T1000 (cell line): ENCODE measurements around the gene SHLD2.
A peak's percentile ranks its signal among the peaks of the same experiment; 100 is the strongest.
"Not testable (repeated sequence)": the region's sequence is repeated elsewhere in the genome, so short reads cannot be mapped to it uniquely, and the experiment has no call there.

Experiments
- DNase-seq: peaks from one replicate; lab custom pipeline; 2025; ENCODE audit warnings: mixed read lengths; lab: John Stamatoyannopoulos, UW

The SHLD2 gene

GRCh38 chr10:87083576-87084290 is 11.3 kb upstream of the SHLD2 start:
- not testable (repeated sequence) for DNase-seq

GRCh38 chr10:87084291-87084782 is 10.7 kb upstream of the SHLD2 start:
- not testable (repeated sequence) for DNase-seq

- DNase-seq = no peak
These were observed 9.5 kb upstream of the SHLD2 start for GRCh38 chr10:87085537-87085936.

- no peak for DNase-seq
These were observed 5.3 kb upstream of the SHLD2 start for GRCh38 chr10:87089746-87090145.

- no peak for DNase-seq
These were observed 4.2 kb upstream of the SHLD2 start for GRCh38 chr10:87090779-87091178.

GRCh38 chr10:87092376-87092860 is 2.6 kb upstream of the SHLD2 start:
- no peak for DNase-seq

GRCh38 chr10:87092861-87093631 is 2.0 kb upstream of the SHLD2 start:
- DNase-seq = no peak

- no peak for DNase-seq
These were observed 1.2 kb upstream of the SHLD2 start for GRCh38 chr10:87093632-87094372.

- peak; percentile 89 for DNase-seq
These were observed 385 bp downstream of the SHLD2 start for GRCh38 chr10:87095236-87095945.

GRCh38 chr10:87101996-87102395 is 7.0 kb downstream of the SHLD2 start:
- no peak for DNase-seq

- not testable (repeated sequence) for DNase-seq
These were observed 9.7 kb downstream of the SHLD2 start for GRCh38 chr10:87104727-87105126.

GRCh38 chr10:87105446-87106124 is 10.6 kb downstream of the SHLD2 start:
- DNase-seq = no peak

- not testable (repeated sequence) for DNase-seq
These were observed 23.1 kb downstream of the SHLD2 start for GRCh38 chr10:87118122-87118521.

GRCh38 chr10:87119029-87119428 is 24.0 kb downstream of the SHLD2 start:
- DNase-seq = not testable (repeated sequence)

- DNase-seq = not testable (repeated sequence)
These were observed 28.3 kb downstream of the SHLD2 start for GRCh38 chr10:87123351-87123750.

- DNase-seq = not testable (repeated sequence)
These were observed 32.0 kb downstream of the SHLD2 start for GRCh38 chr10:87127048-87127447.

GRCh38 chr10:87127607-87128156 is 32.7 kb downstream of the SHLD2 start:
- not testable (repeated sequence) for DNase-seq

- DNase-seq = not testable (repeated sequence)
These were observed 37.2 kb downstream of the SHLD2 start for GRCh38 chr10:87132176-87132575.

GRCh38 chr10:87133936-87134335 is 38.9 kb downstream of the SHLD2 start:
- not testable (repeated sequence) for DNase-seq

GRCh38 chr10:87134440-87134839 is 39.4 kb downstream of the SHLD2 start:
- not testable (repeated sequence) for DNase-seq

GRCh38 chr10:87137478-87137877 is 42.5 kb downstream of the SHLD2 start:
- not testable (repeated sequence) for DNase-seq
